ENCODE measurements around the gene ADORA2B. TPM values are rescaled to one million over a fixed set of nuclear protein-coding genes. Genes with fewer than 3 reads are reported as not detected.

ADORA2B gene
- total and polyA plus RNA-seq, 2 experiments from 2014 or later: 11.4 to 11.7 TPM

- H2AFZ ChIP-seq: no peak overlapping the region
- TF ChIP-seq CTCF (IDR thresholded peaks at IDR 0.05; ENCODE audit: poor library complexity): no peak
- TF ChIP-seq EZH2 (IDR thresholded peaks at IDR 0.05; ENCODE audit: borderline replicate concordance): no peak
- no peak for TF ChIP-seq EZH2phosphoT487 (IDR thresholded peaks at IDR 0.05; ENCODE audit: low read depth, severe bottlenecking, unreplicated experiment)
- no peak overlapping the region for H3K27ac ChIP-seq
- WGBS (ENCODE audit: low lambda C conversion rate, missing lambda C conversion rate): 93% methylated on average over 1 of the region's 1 CpG
- peaks cover 3% of the 10 kb centered on the region for H4K20me1 ChIP-seq (ENCODE audit: insufficient read depth, poor library complexity, severe bottlenecking)
- H3K9me3 ChIP-seq (ENCODE audit: low read depth): no peaks in the 10 kb centered on the region
- H3K9me2 ChIP-seq (replicated peaks; ENCODE audit: insufficient read depth): no peaks in the 10 kb centered on the region
- H3K4me2 ChIP-seq: no peak overlapping the region
- peaks cover 24% of the 10 kb centered on the region for H3K79me2 ChIP-seq
- H3K4me1 ChIP-seq (ENCODE audit: insufficient read depth): no peaks in the 10 kb centered on the region
- no peaks in the 10 kb centered on the region for H3K36me3 ChIP-seq (replicated peaks; ENCODE audit: insufficient read depth, low read depth)
- DNase-seq (ENCODE audit: low spot score): no peak
- no peaks in the 10 kb centered on the region for H3K27me3 ChIP-seq
- no peak overlapping the region for H3K4me3 ChIP-seq
Measured at GRCh38 chr17:16019347-16019746, 74.4 kb downstream of the ADORA2B start.

- H2AFZ ChIP-seq: no peak overlapping the region
- H3K4me3 ChIP-seq: no peak overlapping the region
- H3K4me2 ChIP-seq: no peak overlapping the region
- WGBS (ENCODE audit: low lambda C conversion rate, missing lambda C conversion rate): 69% methylated on average over 4 of the region's 4 CpGs
- no peaks in the 10 kb centered on the region for H3K27me3 ChIP-seq
- no peaks in the 10 kb centered on the region for H3K9me3 ChIP-seq (ENCODE audit: low read depth)
- peaks cover 15% of the 10 kb centered on the region for H3K79me2 ChIP-seq
- no peaks in the 10 kb centered on the region for H3K4me1 ChIP-seq (ENCODE audit: insufficient read depth)
- peaks cover 3% of the 10 kb centered on the region for H4K20me1 ChIP-seq (ENCODE audit: insufficient read depth, poor library complexity, severe bottlenecking)
- H3K36me3 ChIP-seq (replicated peaks; ENCODE audit: insufficient read depth, low read depth): no peaks in the 10 kb centered on the region
- TF ChIP-seq CTCF (IDR thresholded peaks at IDR 0.05; ENCODE audit: poor library complexity): no peak
- TF ChIP-seq EZH2phosphoT487 (IDR thresholded peaks at IDR 0.05; ENCODE audit: low read depth, severe bottlenecking, unreplicated experiment): no peak
- TF ChIP-seq EZH2 (IDR thresholded peaks at IDR 0.05; ENCODE audit: borderline replicate concordance): no peak
- no peaks in the 10 kb centered on the region for H3K9me2 ChIP-seq (replicated peaks; ENCODE audit: insufficient read depth)
- DNase-seq (ENCODE audit: low spot score): no peak
- H3K27ac ChIP-seq: no peak overlapping the region
Measured at GRCh38 chr17:16023881-16024280, 79.0 kb downstream of the ADORA2B start.

GRCh38 chr17:16025202-16025601 is 80.3 kb downstream of the ADORA2B start:
- H3K4me3 ChIP-seq: no peak overlapping the region
- 92% methylated on average over 1 of the region's 1 CpG for WGBS (ENCODE audit: low lambda C conversion rate, missing lambda C conversion rate)
- no peaks in the 10 kb centered on the region for H3K9me2 ChIP-seq (replicated peaks; ENCODE audit: insufficient read depth)
- H3K4me2 ChIP-seq: no peak overlapping the region
- H3K27me3 ChIP-seq: no peaks in the 10 kb centered on the region
- peaks cover 3% of the 10 kb centered on the region for H4K20me1 ChIP-seq (ENCODE audit: insufficient read depth, poor library complexity, severe bottlenecking)
- DNase-seq (ENCODE audit: low spot score): no peak
- no peaks in the 10 kb centered on the region for H3K4me1 ChIP-seq (ENCODE audit: insufficient read depth)
- H3K27ac ChIP-seq: no peak overlapping the region
- H2AFZ ChIP-seq: no peak overlapping the region
- H3K9me3 ChIP-seq (ENCODE audit: low read depth): no peaks in the 10 kb centered on the region
- H3K79me2 ChIP-seq: peaks cover 11% of the 10 kb centered on the region
- TF ChIP-seq EZH2phosphoT487 (IDR thresholded peaks at IDR 0.05; ENCODE audit: low read depth, severe bottlenecking, unreplicated experiment) (no peak), CTCF (IDR thresholded peaks at IDR 0.05; ENCODE audit: poor library complexity) (no peak), EZH2 (IDR thresholded peaks at IDR 0.05; ENCODE audit: borderline replicate concordance) (no peak)
- H3K36me3 ChIP-seq (replicated peaks; ENCODE audit: insufficient read depth, low read depth): no peaks in the 10 kb centered on the region

Other genes with a start within 250 kb of the ADORA2B start
- gene ZNF286A, start 245.4 kb upstream of the ADORA2B start, total RNA-seq: 35.0 and 39.6 TPM in 2 replicates
- gene ZNF286A, start 245.4 kb upstream of the ADORA2B start, polyA plus RNA-seq: 16.1 and 18.5 TPM in 2 replicates
- 0.40 and 1.7 TPM in 2 replicates for gene TBC1D26, start 212.8 kb upstream of the ADORA2B start, total RNA-seq
- 0.30 and 0.57 TPM in 2 replicates for gene TBC1D26, start 212.8 kb upstream of the ADORA2B start, polyA plus RNA-seq
- 22.2 and 27.0 TPM in 2 replicates for gene ZSWIM7, start 54.6 kb downstream of the ADORA2B start, total RNA-seq
- 41.8 and 46.8 TPM in 2 replicates for gene ZSWIM7, start 54.6 kb downstream of the ADORA2B start, polyA plus RNA-seq
- gene TTC19, start 54.7 kb downstream of the ADORA2B start, total RNA-seq: 31.8 and 42.5 TPM in 2 replicates
- 39.0 and 46.5 TPM in 2 replicates for gene TTC19, start 54.7 kb downstream of the ADORA2B start, polyA plus RNA-seq

Measured in hepatocyte (in vitro differentiated cells).